HG02870 (cell line): ENCODE data around the gene ADCY2.

Source experiments
- ATAC-seq: cut with Tn5 transposase; IDR thresholded peaks from one replicate; pipeline ENCODE4 v1.9.1; 2021; ENCODE audit warnings: mild to moderate bottlenecking, moderate library complexity; ENCODE audit not compliant: unreplicated experiment

The ADCY2 gene

GRCh38 chr5:7435503-7435902 lies 39.6 kb downstream of the ADCY2 start:
- ATAC-seq, result no peak

- ATAC-seq, result no peak
Measured at GRCh38 chr5:7436521-7436920, 40.6 kb downstream of the ADCY2 start.

GRCh38 chr5:7437836-7438235 lies 41.9 kb downstream of the ADCY2 start:
- ATAC-seq, result no peak

- no peak for ATAC-seq
Measured at GRCh38 chr5:7445068-7445467, 49.1 kb downstream of the ADCY2 start.

GRCh38 chr5:7445831-7446230 lies 49.9 kb downstream of the ADCY2 start:
- ATAC-seq, result no peak

- no peak for ATAC-seq
Measured at GRCh38 chr5:7446913-7447312, 51.0 kb downstream of the ADCY2 start.

- ATAC-seq, result no peak
Measured at GRCh38 chr5:7453947-7454346, 58.0 kb downstream of the ADCY2 start.

- no peak for ATAC-seq
Measured at GRCh38 chr5:7456206-7456605, 60.3 kb downstream of the ADCY2 start.

- no peak for ATAC-seq
Measured at GRCh38 chr5:7461371-7461770, 65.4 kb downstream of the ADCY2 start.

GRCh38 chr5:7462758-7463157 lies 66.8 kb downstream of the ADCY2 start:
- no peak for ATAC-seq

GRCh38 chr5:7464182-7464581 lies 68.2 kb downstream of the ADCY2 start:
- no peak for ATAC-seq

GRCh38 chr5:7467179-7467578 lies 71.2 kb downstream of the ADCY2 start:
- ATAC-seq, result no peak

GRCh38 chr5:7468742-7469141 lies 72.8 kb downstream of the ADCY2 start:
- no peak for ATAC-seq

- no peak for ATAC-seq
Measured at GRCh38 chr5:7471710-7472109, 75.8 kb downstream of the ADCY2 start.

- ATAC-seq, result no peak
Measured at GRCh38 chr5:7473115-7473514, 77.2 kb downstream of the ADCY2 start.

- ATAC-seq, result no peak
Measured at GRCh38 chr5:7473668-7474215, 77.8 kb downstream of the ADCY2 start.

GRCh38 chr5:7474821-7475403 lies 79.0 kb downstream of the ADCY2 start:
- no peak for ATAC-seq

- no peak for ATAC-seq
Measured at GRCh38 chr5:7478459-7478858, 82.5 kb downstream of the ADCY2 start.

GRCh38 chr5:7488734-7489133 lies 92.8 kb downstream of the ADCY2 start:
- ATAC-seq, result no peak

GRCh38 chr5:7492371-7492770 lies 96.4 kb downstream of the ADCY2 start:
- no peak for ATAC-seq

- ATAC-seq, result no peak
Measured at GRCh38 chr5:7493081-7493480, 97.1 kb downstream of the ADCY2 start.

GRCh38 chr5:7493622-7494021 lies 97.7 kb downstream of the ADCY2 start:
- no peak for ATAC-seq

- ATAC-seq, result no peak
Measured at GRCh38 chr5:7494481-7495130, 98.7 kb downstream of the ADCY2 start.
